ENCODE results near the gene NME3.

NME3 gene

GRCh38 chr16:1767116-1767994, 4.0 kb downstream of the NME3 start:
- no peak for TF ChIP-seq CTCF (IDR thresholded peaks at IDR 0.05; ENCODE audit: control extremely low read depth, extremely low read depth, low read depth, missing control alignments)
- POLR2A ChIA-PET, result no interaction called here

GRCh38 chr16:1766701-1767100, 4.6 kb downstream of the NME3 start:
- ChIA-PET POLR2A (no interaction called here), CTCF (interaction anchor here (1.1 to 1.7 kb wide), 2 partner anchors 16 to 43 kb away, joined by 3 to 5 read pairs; partner anchors contain the start of genes NUBP2 and SPSB3)
- TF ChIP-seq CTCF (IDR thresholded peaks at IDR 0.05; ENCODE audit: control extremely low read depth, extremely low read depth, low read depth, missing control alignments), result no peak
- DNase-seq (ENCODE audit: extremely low spot score), result no peak

More at GRCh38 chr16:1767116-1767994, 4.0 kb downstream of the NME3 start:
- CTCF ChIA-PET, result interaction anchor here (0.8 to 1.7 kb wide), 3 partner anchors 10 to 44 kb away, joined by 3 to 5 read pairs (median 3); partner anchors contain the start of genes NUBP2 and SPSB3
- DNase-seq (ENCODE audit: extremely low spot score), result no peak

- ChIA-PET POLR2A (no interaction called here), CTCF (interaction anchor here (1.1 to 1.7 kb wide), 2 partner anchors 16 to 43 kb away, joined by 3 to 5 read pairs; partner anchors contain the start of genes NUBP2 and SPSB3)
- TF ChIP-seq CTCF (IDR thresholded peaks at IDR 0.05; ENCODE audit: control extremely low read depth, extremely low read depth, low read depth, missing control alignments), result no peak
- no peak for DNase-seq (ENCODE audit: extremely low spot score)
Measured at GRCh38 chr16:1766231-1766630, 5.1 kb downstream of the NME3 start.

- DNase-seq (ENCODE audit: extremely low spot score), result no peak
- ChIA-PET CTCF (interaction anchor here (1.1 to 1.6 kb wide), 3 partner anchors 8 to 42 kb away, joined by 3 to 9 read pairs (median 4); no protein-coding TSS in a partner anchor), POLR2A (no interaction called here)
- no peak for TF ChIP-seq CTCF (IDR thresholded peaks at IDR 0.05; ENCODE audit: control extremely low read depth, extremely low read depth, low read depth, missing control alignments)
Measured at GRCh38 chr16:1765826-1766225, 5.5 kb downstream of the NME3 start.

GRCh38 chr16:1764971-1765370, 6.4 kb downstream of the NME3 start:
- CTCF ChIA-PET, result interaction anchor here (0.9 to 1.6 kb wide), 4 partner anchors 9 to 402 kb away, joined by 3 to 9 read pairs (median 4); partner anchors contain the start of gene MAPK8IP3

More at GRCh38 chr16:1764971-1765370, 6.4 kb downstream of the NME3 start:
- no peak for TF ChIP-seq CTCF (IDR thresholded peaks at IDR 0.05; ENCODE audit: control extremely low read depth, extremely low read depth, low read depth, missing control alignments)
- no peak for DNase-seq (ENCODE audit: extremely low spot score)
- POLR2A ChIA-PET, result interaction anchor here (0.6 kb wide), 1 partner anchor 382 kb away, joined by 4 read pairs; no protein-coding TSS in a partner anchor

All from GM10248 (cell line).